Measurements from ENCODE around the gene PPIL6. TPM values are rescaled to one million over a fixed set of nuclear protein-coding genes. Genes with fewer than 3 reads are reported as not detected.

The PPIL6 gene
- total and polyA plus RNA-seq, 2 experiments from 2014 or later, result 1.7 TPM

DNA sequence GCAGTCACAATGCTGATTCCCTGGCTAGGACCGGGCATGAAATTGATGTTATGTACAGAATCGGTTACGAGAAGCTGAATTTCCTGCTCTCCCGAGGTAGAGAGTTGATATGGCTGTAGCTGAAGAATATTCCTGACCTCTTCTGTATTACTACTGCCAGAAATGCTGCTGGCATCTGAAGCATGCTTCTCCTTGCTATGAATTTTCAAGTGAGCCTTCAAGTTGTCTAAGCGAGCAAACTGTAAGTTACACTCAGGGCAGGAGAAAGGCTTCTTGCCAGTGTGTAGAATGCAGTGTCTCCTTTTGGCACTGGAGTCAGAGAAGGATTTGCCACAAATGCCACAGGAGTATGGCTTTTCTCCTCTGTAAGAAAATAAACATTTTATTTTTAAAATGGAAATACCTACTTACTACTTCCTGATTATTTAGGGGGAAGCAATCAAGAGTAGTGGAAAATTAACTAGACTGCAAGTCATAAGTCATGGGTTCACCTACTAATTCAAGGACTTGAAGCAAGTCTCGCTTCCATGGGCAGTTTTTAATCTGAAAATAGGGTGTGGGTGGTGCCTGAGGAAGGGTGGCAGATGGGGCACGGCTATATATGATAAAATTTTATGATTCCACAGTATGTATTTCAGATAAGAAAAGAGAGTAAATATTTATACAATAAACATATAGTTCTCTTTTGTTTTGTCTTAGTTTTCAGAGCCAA lies 25.9 kb upstream of the PPIL6 start (continued):
- TF ChIP-seq, protein P1, sequence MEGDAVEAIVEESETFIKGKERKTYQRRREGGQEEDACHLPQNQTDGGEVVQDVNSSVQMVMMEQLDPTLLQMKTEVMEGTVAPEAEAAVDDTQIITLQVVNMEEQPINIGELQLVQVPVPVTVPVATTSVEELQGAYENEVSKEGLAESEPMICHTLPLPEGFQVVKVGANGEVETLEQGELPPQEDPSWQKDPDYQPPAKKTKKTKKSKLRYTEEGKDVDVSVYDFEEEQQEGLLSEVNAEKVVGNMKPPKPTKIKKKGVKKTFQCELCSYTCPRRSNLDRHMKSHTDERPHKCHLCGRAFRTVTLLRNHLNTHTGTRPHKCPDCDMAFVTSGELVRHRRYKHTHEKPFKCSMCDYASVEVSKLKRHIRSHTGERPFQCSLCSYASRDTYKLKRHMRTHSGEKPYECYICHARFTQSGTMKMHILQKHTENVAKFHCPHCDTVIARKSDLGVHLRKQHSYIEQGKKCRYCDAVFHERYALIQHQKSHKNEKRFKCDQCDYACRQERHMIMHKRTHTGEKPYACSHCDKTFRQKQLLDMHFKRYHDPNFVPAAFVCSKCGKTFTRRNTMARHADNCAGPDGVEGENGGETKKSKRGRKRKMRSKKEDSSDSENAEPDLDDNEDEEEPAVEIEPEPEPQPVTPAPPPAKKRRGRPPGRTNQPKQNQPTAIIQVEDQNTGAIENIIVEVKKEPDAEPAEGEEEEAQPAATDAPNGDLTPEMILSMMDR (conservative IDR thresholded peaks at IDR 0.05; ENCODE audit: low read depth in 2 of 2), result no peak
- TF ChIP-seq, protein P2, sequence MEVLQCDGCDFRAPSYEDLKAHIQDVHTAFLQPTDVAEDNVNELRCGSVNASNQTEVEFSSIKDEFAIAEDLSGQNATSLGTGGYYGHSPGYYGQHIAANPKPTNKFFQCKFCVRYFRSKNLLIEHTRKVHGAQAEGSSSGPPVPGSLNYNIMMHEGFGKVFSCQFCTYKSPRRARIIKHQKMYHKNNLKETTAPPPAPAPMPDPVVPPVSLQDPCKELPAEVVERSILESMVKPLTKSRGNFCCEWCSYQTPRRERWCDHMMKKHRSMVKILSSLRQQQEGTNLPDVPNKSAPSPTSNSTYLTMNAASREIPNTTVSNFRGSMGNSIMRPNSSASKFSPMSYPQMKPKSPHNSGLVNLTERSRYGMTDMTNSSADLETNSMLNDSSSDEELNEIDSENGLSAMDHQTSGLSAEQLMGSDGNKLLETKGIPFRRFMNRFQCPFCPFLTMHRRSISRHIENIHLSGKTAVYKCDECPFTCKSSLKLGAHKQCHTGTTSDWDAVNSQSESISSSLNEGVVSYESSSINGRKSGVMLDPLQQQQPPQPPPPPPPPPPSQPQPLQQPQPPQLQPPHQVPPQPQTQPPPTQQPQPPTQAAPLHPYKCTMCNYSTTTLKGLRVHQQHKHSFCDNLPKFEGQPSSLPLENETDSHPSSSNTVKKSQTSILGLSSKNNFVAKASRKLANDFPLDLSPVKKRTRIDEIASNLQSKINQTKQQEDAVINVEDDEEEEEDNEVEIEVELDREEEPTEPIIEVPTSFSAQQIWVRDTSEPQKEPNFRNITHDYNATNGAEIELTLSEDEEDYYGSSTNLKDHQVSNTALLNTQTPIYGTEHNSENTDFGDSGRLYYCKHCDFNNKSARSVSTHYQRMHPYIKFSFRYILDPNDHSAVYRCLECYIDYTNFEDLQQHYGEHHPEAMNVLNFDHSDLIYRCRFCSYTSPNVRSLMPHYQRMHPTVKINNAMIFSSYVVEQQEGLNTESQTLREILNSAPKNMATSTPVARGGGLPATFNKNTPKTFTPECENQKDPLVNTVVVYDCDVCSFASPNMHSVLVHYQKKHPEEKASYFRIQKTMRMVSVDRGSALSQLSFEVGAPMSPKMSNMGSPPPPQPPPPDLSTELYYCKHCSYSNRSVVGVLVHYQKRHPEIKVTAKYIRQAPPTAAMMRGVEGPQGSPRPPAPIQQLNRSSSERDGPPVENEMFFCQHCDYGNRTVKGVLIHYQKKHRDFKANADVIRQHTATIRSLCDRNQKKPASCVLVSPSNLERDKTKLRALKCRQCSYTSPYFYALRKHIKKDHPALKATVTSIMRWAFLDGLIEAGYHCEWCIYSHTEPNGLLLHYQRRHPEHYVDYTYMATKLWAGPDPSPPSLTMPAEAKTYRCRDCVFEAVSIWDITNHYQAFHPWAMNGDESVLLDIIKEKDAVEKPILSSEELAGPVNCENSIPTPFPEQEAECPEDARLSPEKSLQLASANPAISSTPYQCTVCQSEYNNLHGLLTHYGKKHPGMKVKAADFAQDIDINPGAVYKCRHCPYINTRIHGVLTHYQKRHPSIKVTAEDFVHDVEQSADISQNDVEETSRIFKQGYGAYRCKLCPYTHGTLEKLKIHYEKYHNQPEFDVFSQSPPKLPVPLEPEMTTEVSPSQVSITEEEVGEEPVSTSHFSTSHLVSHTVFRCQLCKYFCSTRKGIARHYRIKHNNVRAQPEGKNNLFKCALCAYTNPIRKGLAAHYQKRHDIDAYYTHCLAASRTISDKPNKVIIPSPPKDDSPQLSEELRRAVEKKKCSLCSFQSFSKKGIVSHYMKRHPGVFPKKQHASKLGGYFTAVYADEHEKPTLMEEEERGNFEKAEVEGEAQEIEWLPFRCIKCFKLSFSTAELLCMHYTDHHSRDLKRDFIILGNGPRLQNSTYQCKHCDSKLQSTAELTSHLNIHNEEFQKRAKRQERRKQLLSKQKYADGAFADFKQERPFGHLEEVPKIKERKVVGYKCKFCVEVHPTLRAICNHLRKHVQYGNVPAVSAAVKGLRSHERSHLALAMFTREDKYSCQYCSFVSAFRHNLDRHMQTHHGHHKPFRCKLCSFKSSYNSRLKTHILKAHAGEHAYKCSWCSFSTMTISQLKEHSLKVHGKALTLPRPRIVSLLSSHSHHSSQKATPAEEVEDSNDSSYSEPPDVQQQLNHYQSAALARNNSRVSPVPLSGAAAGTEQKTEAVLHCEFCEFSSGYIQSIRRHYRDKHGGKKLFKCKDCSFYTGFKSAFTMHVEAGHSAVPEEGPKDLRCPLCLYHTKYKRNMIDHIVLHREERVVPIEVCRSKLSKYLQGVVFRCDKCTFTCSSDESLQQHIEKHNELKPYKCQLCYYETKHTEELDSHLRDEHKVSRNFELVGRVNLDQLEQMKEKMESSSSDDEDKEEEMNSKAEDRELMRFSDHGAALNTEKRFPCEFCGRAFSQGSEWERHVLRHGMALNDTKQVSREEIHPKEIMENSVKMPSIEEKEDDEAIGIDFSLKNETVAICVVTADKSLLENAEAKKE (CRISPR knock-in tag; IDR thresholded peaks at IDR 0.05), result no peak
- TF ChIP-seq STAT1 (IDR thresholded peaks at IDR 0.05; ENCODE audit: unreplicated experiment) (no peak), EZH2 (IDR thresholded peaks at IDR 0.05; ENCODE audit: low read depth, unreplicated experiment) (no peak), POLR2AphosphoS5 (IDR thresholded peaks at IDR 0.05; ENCODE audit: low read depth) (no peak)

DNA sequence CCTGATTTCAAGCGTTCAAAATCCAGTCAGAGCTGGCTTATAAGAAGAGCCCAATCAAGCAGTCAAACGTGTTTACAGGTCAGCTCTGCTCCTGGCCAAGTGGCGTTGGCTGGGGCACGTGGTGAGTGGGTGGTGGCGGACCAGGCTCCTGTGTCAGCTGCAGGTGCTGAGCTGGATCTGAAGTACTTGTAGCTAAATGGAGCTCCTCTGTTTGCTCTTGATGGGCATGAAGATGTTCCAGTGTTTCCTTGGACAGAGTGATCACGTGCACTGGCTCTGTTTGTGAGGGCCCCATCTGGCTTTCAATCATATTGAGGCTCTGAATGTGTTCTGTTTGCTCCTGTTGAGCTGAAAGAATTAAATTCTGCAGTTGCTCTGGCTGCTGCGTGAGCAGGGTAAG lies 25.3 kb upstream of the PPIL6 start:
- Mint-ChIP-seq H3K4me1 (no peaks in the 10 kb centered on the region), H3K36me3 (ENCODE audit: low read depth) (peaks cover 96% of the 10 kb centered on the region)
- no peak for ATAC-seq
- TF ChIP-seq, protein P1 (conservative IDR thresholded peaks at IDR 0.05; ENCODE audit: low read depth in 2 of 2), result no peak
- no peak for TF ChIP-seq POLR2AphosphoS5 (IDR thresholded peaks at IDR 0.05; ENCODE audit: low read depth)
- TF ChIP-seq, protein P3, sequence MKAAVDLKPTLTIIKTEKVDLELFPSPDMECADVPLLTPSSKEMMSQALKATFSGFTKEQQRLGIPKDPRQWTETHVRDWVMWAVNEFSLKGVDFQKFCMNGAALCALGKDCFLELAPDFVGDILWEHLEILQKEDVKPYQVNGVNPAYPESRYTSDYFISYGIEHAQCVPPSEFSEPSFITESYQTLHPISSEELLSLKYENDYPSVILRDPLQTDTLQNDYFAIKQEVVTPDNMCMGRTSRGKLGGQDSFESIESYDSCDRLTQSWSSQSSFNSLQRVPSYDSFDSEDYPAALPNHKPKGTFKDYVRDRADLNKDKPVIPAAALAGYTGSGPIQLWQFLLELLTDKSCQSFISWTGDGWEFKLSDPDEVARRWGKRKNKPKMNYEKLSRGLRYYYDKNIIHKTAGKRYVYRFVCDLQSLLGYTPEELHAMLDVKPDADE (IDR thresholded peaks at IDR 0.05), result no peak
- TF ChIP-seq EZH2phosphoT487 (IDR thresholded peaks at IDR 0.05; ENCODE audit: unreplicated experiment), result no peak
- no peak for TF ChIP-seq CREB1 (CRISPR knock-in tag; IDR thresholded peaks at IDR 0.05; ENCODE audit: low read depth)
- TF ChIP-seq NANOG (IDR thresholded peaks at IDR 0.05; ENCODE audit: borderline replicate concordance), result no peak
- TF ChIP-seq STAT1 (IDR thresholded peaks at IDR 0.05; ENCODE audit: unreplicated experiment), result no peak
- no peak for TF ChIP-seq ZNF114 (CRISPR knock-in tag; IDR thresholded peaks at IDR 0.05)

More for the DNA sequence above, 25.3 kb upstream of the PPIL6 start:
- no peaks in the 10 kb centered on the region for H3K4me1 ChIP-seq (ENCODE audit: insufficient read depth)
- H3K9me2 ChIP-seq (ENCODE audit: insufficient read depth), result no peaks in the 10 kb centered on the region
- no peaks in the 10 kb centered on the region for H3K27me3 Mint-ChIP-seq (ENCODE audit: insufficient read depth, low read depth, poor library complexity)
- no peak overlapping the region for H3K4me3 ChIP-seq
- H3K4me2 ChIP-seq, result no peak overlapping the region
- H3K27ac ChIP-seq (ENCODE audit: low read depth), result no peak overlapping the region
- H3K36me3 ChIP-seq (ENCODE audit: insufficient read depth), result peaks cover 56% of the 10 kb centered on the region
- H3F3A ChIP-seq (replicated peaks; ENCODE audit: low read depth), result no peaks in the 10 kb centered on the region
- no peak overlapping the region for H2AFZ ChIP-seq
- peaks cover 22% of the 10 kb centered on the region for H4K20me1 ChIP-seq (replicated peaks; ENCODE audit: insufficient read depth)
- H3K27me3 ChIP-seq (ENCODE audit: insufficient read depth), result no peaks in the 10 kb centered on the region
- no peak overlapping the region for H3K27ac Mint-ChIP-seq
- DNase-seq (ENCODE audit: low spot score), result no peak
- peaks cover 19% of the 10 kb centered on the region for H3K79me2 ChIP-seq (replicated peaks; ENCODE audit: insufficient read depth)
- H3K4me3 Mint-ChIP-seq, result no peak overlapping the region
- no peaks in the 10 kb centered on the region; the same call in 2 of the 3 replicates for H3K9me3 Mint-ChIP-seq
